ENCODE data around the gene MYO1C. TPM values are rescaled to one million over a fixed set of nuclear protein-coding genes. Genes with fewer than 3 reads are reported as not detected.
A peak's percentile ranks its signal among the peaks of the same experiment; 100 is the strongest.

The MYO1C gene
- total RNA-seq, 2 donors from 2014 or later = 94.4 to 120 TPM

- no peak overlapping the region for H3K4me3 ChIP-seq
- 96% methylated on average over 7 of the region's 7 CpGs for whole genome bisulfite sequencing
- H3K27ac ChIP-seq = peak overlapping the region in 1 of 2 donors; percentile 63
- TF ChIP-seq CTCF (IDR thresholded peaks at IDR 0.05) (no peak), POLR2A (IDR thresholded peaks at IDR 0.05) (no peak), POLR2AphosphoS5 (IDR thresholded peaks at IDR 0.05) (no peak)
- DNase-seq (ENCODE audit: low spot score) = no peak
- intact Hi-C loops (cut with DNase I) = no loop called here
- no peaks in the 10 kb centered on the region for H3K9me3 ChIP-seq
- peaks cover 11% of the 10 kb centered on the region for H3K4me1 ChIP-seq (replicated peaks)
- no peaks in the 10 kb centered on the region for H3K36me3 ChIP-seq
- H3K27me3 ChIP-seq (replicated peaks; ENCODE audit: insufficient read depth) = no peaks in the 10 kb centered on the region
Measured at GRCh38 chr17:1494203-1494602, 1.7 kb upstream of the MYO1C start.

- no peaks in the 10 kb centered on the region for H3K9me3 ChIP-seq
- no peak overlapping the region for H3K4me3 ChIP-seq
- intact Hi-C loops (cut with DNase I) = no loop called here
- WGBS = 83% methylated on average over 17 of the region's 23 CpGs
- no peak for DNase-seq (ENCODE audit: low spot score)
- peak overlapping the region in 1 of 2 donors; percentile 63 for H3K27ac ChIP-seq
- H3K27me3 ChIP-seq (replicated peaks; ENCODE audit: insufficient read depth) = no peaks in the 10 kb centered on the region
- TF ChIP-seq POLR2AphosphoS5 (IDR thresholded peaks at IDR 0.05) (no peak), POLR2A (IDR thresholded peaks at IDR 0.05) (no peak), CTCF (IDR thresholded peaks at IDR 0.05) (no peak)
- H3K36me3 ChIP-seq = no peaks in the 10 kb centered on the region
- H3K4me1 ChIP-seq (replicated peaks) = peaks cover 11% of the 10 kb centered on the region
Measured at GRCh38 chr17:1493291-1493980, 950 bp upstream of the MYO1C start.

GRCh38 chr17:1491443-1492248 is 840 bp downstream of the MYO1C start:
- TF ChIP-seq POLR2AphosphoS5 (IDR thresholded peaks at IDR 0.05) (no peak), CTCF (IDR thresholded peaks at IDR 0.05) (no peak), POLR2A (IDR thresholded peaks at IDR 0.05) (no peak)
- 4% methylated on average over 55 of the region's 94 CpGs for WGBS
- Histone ChIP-seq H3K27me3 (replicated peaks; ENCODE audit: insufficient read depth) (no peaks in the 10 kb centered on the region), H3K9me3 (no peaks in the 10 kb centered on the region), H3K27ac (peak overlapping the region; percentile 84 to 91), H3K36me3 (no peaks in the 10 kb centered on the region), H3K4me1 (replicated peaks) (peaks cover 21% of the 10 kb centered on the region), H3K4me3 (peak overlapping the region; percentile 72 to 76)
- DNase-seq (ENCODE audit: low spot score) = no peak
- intact Hi-C loops (cut with DNase I) = no loop called here

- H3K27ac ChIP-seq = peak overlapping the region; percentile 84 to 91
- peak in 1 of 4 experiments; percentile 7 for TF ChIP-seq CTCF (IDR thresholded peaks at IDR 0.05)
- peak; percentile 50 for TF ChIP-seq POLR2AphosphoS5 (IDR thresholded peaks at IDR 0.05)
- peak; percentile 79 for TF ChIP-seq POLR2A (IDR thresholded peaks at IDR 0.05)
- peak overlapping the region; percentile 72 to 76 for H3K4me3 ChIP-seq
- whole genome bisulfite sequencing = 1% methylated on average over 35 of the region's 52 CpGs
- no peaks in the 10 kb centered on the region for H3K27me3 ChIP-seq (replicated peaks; ENCODE audit: insufficient read depth)
- H3K9me3 ChIP-seq = no peaks in the 10 kb centered on the region
- H3K4me1 ChIP-seq (replicated peaks) = peaks cover 18% of the 10 kb centered on the region
- no peaks in the 10 kb centered on the region for H3K36me3 ChIP-seq
- intact Hi-C loops (cut with DNase I) = no loop called here
- DNase-seq (ENCODE audit: low spot score) = peak; percentile 55
Measured at GRCh38 chr17:1490643-1491442, 1.6 kb downstream of the MYO1C start.
